ENCODE results near the gene MXRA5. TPM values are rescaled to one million over a fixed set of nuclear protein-coding genes. Genes with fewer than 3 reads are reported as not detected.
"Not testable (repeated sequence)": the region's sequence is repeated elsewhere in the genome, so short reads cannot be mapped to it uniquely, and the experiment has no call there.

The MXRA5 gene
- total and polyA plus RNA-seq, 5 experiments from 2014 or later = not detected

- peaks cover 0 to 16% (median 3%) of the 10 kb centered on the region in 9 donors for H3K9me3 Mint-ChIP-seq
- no peaks in the 10 kb centered on the region for H3K4me1 Mint-ChIP-seq
- peaks cover 0 to 7% (median 0%) of the 10 kb centered on the region in 3 donors for H3K36me3 Mint-ChIP-seq
- no peak overlapping the region for H3K4me3 Mint-ChIP-seq
- POLR2A ChIA-PET = no interaction called here
- ATAC-seq (no peak), DNase-seq (no peak)
- H3K27ac Mint-ChIP-seq = no peak overlapping the region
- H3K27me3 Mint-ChIP-seq = peaks cover 0 to 9% (median 1%) of the 10 kb centered on the region in 5 donors
Observed at GRCh38 chrX:3371163-3371562, 24.7 kb upstream of the MXRA5 start.

DNA sequence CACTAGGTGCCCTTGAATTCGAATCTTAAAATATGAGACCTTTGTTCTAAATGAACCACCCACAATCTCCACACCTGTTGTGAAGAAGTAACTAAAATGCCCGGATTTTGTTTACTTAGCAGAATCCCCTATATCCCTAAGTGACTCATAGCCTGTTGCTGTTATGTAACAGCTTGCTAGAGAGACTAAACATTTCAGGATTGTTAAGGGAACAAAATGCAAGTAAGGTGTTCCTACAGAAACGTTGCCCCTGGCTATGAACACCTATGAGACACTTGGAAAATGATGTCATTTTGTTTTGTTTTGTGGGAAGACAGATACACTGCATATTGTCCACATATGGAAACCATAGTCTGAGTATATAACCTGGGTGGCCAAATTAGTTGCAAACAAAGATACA, 24.2 kb upstream of the MXRA5 start:
- no peaks in the 10 kb centered on the region for H3K4me1 Mint-ChIP-seq
- peaks cover 0 to 9% (median 1%) of the 10 kb centered on the region in 5 donors for H3K27me3 Mint-ChIP-seq
- no peak overlapping the region for H3K4me3 Mint-ChIP-seq
- H3K36me3 Mint-ChIP-seq = peaks cover 0 to 7% (median 0%) of the 10 kb centered on the region in 3 donors
- POLR2A ChIA-PET = no interaction called here
- H3K9me3 Mint-ChIP-seq = peaks cover 0 to 16% (median 3%) of the 10 kb centered on the region in 9 donors
- H3K27ac Mint-ChIP-seq = no peak overlapping the region
- ATAC-seq = no peak
- no peak for DNase-seq

DNA sequence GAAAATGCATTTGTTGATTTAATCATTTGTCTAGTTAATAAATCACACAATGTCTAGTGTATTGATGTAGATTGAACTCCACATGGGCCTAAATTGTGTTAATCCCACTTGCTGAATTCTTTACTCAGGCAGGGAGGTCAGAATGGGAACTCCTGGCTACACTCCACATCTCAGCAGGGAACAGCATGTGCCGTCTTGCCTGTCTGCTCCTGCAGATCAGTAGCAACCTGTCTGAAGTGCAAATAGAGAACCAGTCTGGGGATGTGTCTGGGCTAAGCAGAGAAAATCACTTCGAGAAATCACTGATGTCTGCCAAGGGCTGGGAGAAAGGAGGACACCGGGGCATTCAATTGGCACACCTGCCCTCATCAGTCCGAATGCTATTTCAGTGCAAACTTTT, 16.5 kb upstream of the MXRA5 start:
- Mint-ChIP-seq H3K27me3 (no peaks in the 10 kb centered on the region), H3K4me1 (no peaks in the 10 kb centered on the region), H3K36me3 (no peaks in the 10 kb centered on the region), H3K4me3 (no peak overlapping the region), H3K9me3 (peaks cover 0 to 8% (median 0%) of the 10 kb centered on the region in 9 donors), H3K27ac (no peak overlapping the region)
- ATAC-seq (no peak), DNase-seq (no peak)
- POLR2A ChIA-PET = no interaction called here

DNA sequence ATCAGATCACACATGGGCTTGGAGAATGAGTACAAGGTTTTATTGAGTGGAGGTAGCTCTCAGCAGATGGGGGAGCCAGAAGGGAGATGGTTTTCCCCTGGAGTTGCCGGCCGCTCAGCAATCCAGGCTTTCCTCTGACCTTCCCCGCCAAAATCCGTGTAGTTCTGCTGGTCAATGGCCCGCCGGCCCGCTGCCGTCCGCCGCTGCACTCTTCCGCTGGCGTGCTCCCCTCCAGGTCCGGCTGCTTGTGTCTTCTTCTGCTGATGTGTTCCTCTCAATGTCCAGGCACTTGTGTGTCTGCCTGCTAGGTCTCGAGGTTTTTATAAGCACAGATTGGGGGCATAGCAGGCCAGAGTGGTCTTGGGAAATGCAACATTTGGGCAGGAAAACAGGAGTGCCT, 14.4 kb upstream of the MXRA5 start:
- Mint-ChIP-seq H3K36me3 (no peaks in the 10 kb centered on the region), H3K27ac (no peak overlapping the region), H3K4me3 (no peak overlapping the region), H3K27me3 (no peaks in the 10 kb centered on the region), H3K4me1 (no peaks in the 10 kb centered on the region), H3K9me3 (peaks cover 0 to 6% (median 0%) of the 10 kb centered on the region in 9 donors)
- POLR2A ChIA-PET = no interaction called here
- DNase-seq (no peak), ATAC-seq (no peak)

GRCh38 chrX:3352741-3353140, 6.3 kb upstream of the MXRA5 start:
- H3K27ac Mint-ChIP-seq, H3K4me3 Mint-ChIP-seq, H3K36me3 Mint-ChIP-seq, POLR2A ChIA-PET, ATAC-seq, DNase-seq, H3K4me1 Mint-ChIP-seq: not testable (repeated sequence)
- Mint-ChIP-seq H3K27me3 (peaks cover under 1 to 11% (median 5%) of the 10 kb centered on the region in 5 donors), H3K9me3 (peaks cover 0 to 10% (median 2%) of the 10 kb centered on the region in 9 donors)

DNA sequence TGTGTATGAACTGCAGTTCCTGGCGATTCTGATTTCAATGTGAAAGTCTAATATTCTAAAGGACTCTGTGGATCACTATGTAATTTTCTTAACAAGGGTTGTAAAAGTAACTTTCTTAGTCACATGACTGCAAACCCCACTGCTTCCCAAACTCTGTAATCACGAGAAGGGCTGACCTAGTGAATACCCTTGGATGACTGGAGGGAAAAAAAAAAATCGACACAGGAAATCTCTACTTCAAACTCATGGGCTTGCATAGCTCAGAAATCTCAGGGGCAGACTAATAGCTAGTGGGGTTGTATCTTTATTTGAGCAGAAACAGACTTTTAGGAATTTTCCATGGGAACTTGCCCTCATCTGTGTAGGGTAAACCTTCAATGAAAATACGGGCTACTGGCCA, 4.8 kb upstream of the MXRA5 start:
- no peak overlapping the region for H3K4me3 Mint-ChIP-seq
- H3K9me3 Mint-ChIP-seq = peaks cover 0 to 13% (median 6%) of the 10 kb centered on the region in 9 donors
- no peak for DNase-seq
- H3K27me3 Mint-ChIP-seq = peaks cover 2 to 11% (median 5%) of the 10 kb centered on the region in 5 donors
- POLR2A ChIA-PET = no interaction called here
- peaks cover 0 to 8% (median 0%) of the 10 kb centered on the region in 3 donors for H3K36me3 Mint-ChIP-seq
- H3K4me1 Mint-ChIP-seq = no peaks in the 10 kb centered on the region
- H3K27ac Mint-ChIP-seq = no peak overlapping the region
- no peak for ATAC-seq

- Mint-ChIP-seq H3K36me3 (peaks cover 0 to 20% (median 0%) of the 10 kb centered on the region in 3 donors), H3K4me3 (no peak overlapping the region), H3K4me1 (no peaks in the 10 kb centered on the region), H3K27me3 (peaks cover 10 to 26% (median 18%) of the 10 kb centered on the region in 5 donors), H3K9me3 (peaks cover 0 to 22% (median 9%) of the 10 kb centered on the region in 9 donors), H3K27ac (no peak overlapping the region)
- ATAC-seq (no peak), DNase-seq (no peak)
- POLR2A ChIA-PET = no interaction called here
Observed at GRCh38 chrX:3348191-3348590, 1.7 kb upstream of the MXRA5 start.

DNA sequence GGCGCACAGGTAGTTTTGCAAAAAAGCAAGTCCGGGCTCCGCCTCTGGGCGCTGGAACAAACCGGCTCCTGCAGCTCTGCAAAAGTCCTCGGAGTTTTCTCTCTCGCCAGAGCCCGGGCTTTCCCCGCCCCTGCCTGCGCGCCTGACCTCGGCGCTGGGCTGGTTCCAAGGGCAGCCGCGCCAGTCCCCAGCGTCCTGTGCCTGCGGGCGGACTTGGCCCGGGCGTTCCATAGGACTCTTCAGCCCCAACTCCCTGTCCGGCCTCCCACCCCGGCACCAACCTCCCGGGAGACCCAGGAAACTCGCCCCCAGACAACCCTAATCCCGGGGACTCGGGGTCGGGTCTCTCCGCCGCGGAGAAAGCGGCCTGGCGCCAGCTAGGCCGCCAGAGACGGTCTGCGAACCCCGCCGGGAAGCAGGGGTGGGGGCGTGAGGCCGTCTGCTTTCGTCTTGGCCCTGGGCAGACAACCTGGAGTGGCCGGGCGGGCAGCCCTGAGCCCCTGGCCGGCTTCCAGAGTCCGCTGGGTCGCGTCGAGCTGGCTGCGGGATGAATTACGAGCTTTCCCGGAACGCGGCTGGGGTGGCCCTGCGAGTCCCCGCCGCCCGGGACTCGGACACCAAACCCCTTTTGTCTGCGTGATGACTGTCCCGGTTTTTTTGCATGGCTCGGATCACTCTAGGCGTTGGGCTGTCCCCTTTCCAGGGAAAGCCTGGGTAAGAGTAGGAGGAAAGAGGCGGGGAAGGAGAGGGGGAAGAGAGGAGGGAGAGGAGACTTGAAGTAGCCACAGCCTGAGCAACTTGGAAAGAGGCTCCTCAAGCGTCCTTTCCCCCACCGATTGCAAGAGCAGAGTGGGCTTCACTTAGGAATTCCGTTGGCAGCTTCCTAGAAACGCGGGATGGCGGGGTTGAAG, 916 bp downstream of the MXRA5 start:
- Mint-ChIP-seq H3K4me3 (no peak overlapping the region), H3K36me3 (peaks cover 0 to 27% (median 0%) of the 10 kb centered on the region in 3 donors), H3K9me3 (peaks cover 0 to 24% (median 8%) of the 10 kb centered on the region in 9 donors), H3K27ac (no peak overlapping the region), H3K27me3 (peaks cover 10 to 33% (median 18%) of the 10 kb centered on the region in 5 donors), H3K4me1 (no peaks in the 10 kb centered on the region)
- POLR2A ChIA-PET = no interaction called here
- DNase-seq = no peak
- ATAC-seq = no peak

GRCh38 chrX:3343569-3343968, 2.9 kb downstream of the MXRA5 start:
- H3K9me3 Mint-ChIP-seq = peaks cover 0 to 23% (median 5%) of the 10 kb centered on the region in 9 donors
- H3K27ac Mint-ChIP-seq, DNase-seq, H3K4me1 Mint-ChIP-seq, H3K4me3 Mint-ChIP-seq, POLR2A ChIA-PET, ATAC-seq: not testable (repeated sequence)
- H3K27me3 Mint-ChIP-seq = peaks cover 7 to 27% (median 14%) of the 10 kb centered on the region in 5 donors
- peaks cover 0 to 22% (median 0%) of the 10 kb centered on the region in 3 donors for H3K36me3 Mint-ChIP-seq

DNA sequence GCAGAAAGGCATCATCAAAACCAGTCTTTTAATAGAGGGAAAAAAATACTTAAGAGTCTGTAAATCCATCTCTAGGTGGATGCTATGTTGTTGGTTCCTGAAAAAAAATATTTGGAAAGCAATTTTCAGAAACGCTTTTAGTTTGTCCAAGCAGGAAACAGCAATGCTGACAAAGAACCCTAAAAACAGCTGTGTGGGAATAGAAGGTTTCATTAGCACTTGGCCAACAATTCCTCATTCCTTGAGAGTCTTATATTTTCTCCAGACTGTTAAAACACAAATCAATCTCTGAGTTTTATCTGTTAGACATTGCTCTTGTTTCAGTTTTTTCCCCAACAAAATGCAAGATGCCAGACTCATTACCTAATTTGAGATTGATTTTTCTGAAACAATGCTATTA, 6.4 kb downstream of the MXRA5 start:
- ATAC-seq = no peak
- H3K27me3 Mint-ChIP-seq = peaks cover 6 to 22% (median 9%) of the 10 kb centered on the region in 5 donors
- POLR2A ChIA-PET = no interaction called here
- DNase-seq = no peak
- no peaks in the 10 kb centered on the region for H3K4me1 Mint-ChIP-seq
- peaks cover 0 to 16% (median 0%) of the 10 kb centered on the region in 9 donors for H3K9me3 Mint-ChIP-seq
- H3K4me3 Mint-ChIP-seq = no peak overlapping the region
- no peak overlapping the region for H3K27ac Mint-ChIP-seq
- H3K36me3 Mint-ChIP-seq = peaks cover 0 to 19% (median 0%) of the 10 kb centered on the region in 3 donors

GRCh38 chrX:3326681-3327080, 19.8 kb downstream of the MXRA5 start:
- Mint-ChIP-seq H3K27me3 (no peaks in the 10 kb centered on the region), H3K4me3 (no peak overlapping the region), H3K27ac (no peak overlapping the region), H3K36me3 (no peaks in the 10 kb centered on the region), H3K4me1 (no peaks in the 10 kb centered on the region), H3K9me3 (peaks cover 0 to 5% (median 0%) of the 10 kb centered on the region in 9 donors)
- POLR2A ChIA-PET = no interaction called here
- DNase-seq = no peak
- no peak for ATAC-seq

DNA sequence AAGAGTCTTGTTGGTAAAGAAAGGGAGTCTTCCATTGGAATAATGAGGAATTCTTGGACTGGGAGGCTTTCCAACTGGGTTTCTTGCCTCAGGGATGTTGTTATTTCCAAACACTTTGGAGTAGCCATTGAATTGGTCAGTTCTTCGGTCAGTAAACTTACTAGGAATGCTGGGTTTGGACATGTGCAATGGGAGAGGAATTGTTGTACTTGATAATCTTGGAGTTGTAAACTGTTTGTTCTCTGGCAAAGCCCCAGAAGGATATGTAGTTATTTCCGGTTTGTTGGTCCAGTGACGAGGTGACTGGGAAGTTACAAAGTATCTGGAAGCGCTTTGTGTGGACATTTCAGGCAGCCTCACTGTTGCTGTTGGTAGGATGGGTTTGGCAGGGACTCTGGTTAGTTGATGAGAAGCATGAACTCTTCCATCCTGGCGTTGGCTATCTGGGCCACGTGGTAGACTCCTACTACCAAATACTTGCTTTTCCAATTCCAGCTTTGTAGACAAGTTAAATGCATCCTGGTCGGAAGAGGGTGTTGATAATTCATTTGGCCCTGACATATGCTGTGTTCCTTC, 25.9 kb downstream of the MXRA5 start:
- ATAC-seq = no peak
- POLR2A ChIA-PET = no interaction called here
- Mint-ChIP-seq H3K27ac (no peak overlapping the region), H3K27me3 (peaks cover 0 to 4% (median 0%) of the 10 kb centered on the region in 5 donors), H3K4me3 (no peak overlapping the region), H3K9me3 (peaks cover 0 to 6% (median 0%) of the 10 kb centered on the region in 9 donors), H3K4me1 (no peaks in the 10 kb centered on the region), H3K36me3 (no peaks in the 10 kb centered on the region)
- no peak for DNase-seq

DNA sequence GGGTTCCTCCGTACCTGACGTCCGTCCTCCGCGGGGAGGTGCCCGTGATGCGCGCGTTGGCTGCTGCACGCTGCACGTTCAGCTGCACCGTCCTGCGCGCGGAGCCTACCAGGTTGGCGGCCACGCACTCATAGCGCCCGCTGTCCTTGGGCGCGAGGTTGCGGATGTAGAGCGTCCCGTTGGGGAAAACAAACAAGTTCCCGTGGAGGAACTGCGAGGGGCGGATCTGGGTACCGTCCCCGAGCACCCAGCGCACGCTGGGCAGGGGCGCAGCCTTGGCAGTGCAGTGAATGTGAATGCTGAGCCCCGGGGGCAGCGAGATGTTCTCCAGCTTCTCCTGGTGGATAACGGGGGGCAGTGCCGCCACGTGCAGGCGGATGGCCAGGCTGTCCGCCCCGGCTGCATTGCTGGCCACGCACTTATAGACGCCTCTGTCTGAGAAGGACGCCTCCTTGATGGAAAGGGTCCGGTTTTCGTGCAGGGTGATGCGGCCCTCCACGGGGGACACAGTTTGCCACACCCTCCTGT, 29.2 kb downstream of the MXRA5 start:
- no peak overlapping the region for H3K4me3 Mint-ChIP-seq
- no peak overlapping the region for H3K27ac Mint-ChIP-seq
- H3K9me3 Mint-ChIP-seq = peaks cover 0 to 14% (median 0%) of the 10 kb centered on the region in 9 donors
- no peaks in the 10 kb centered on the region for H3K4me1 Mint-ChIP-seq
- peaks cover 0 to 4% (median 0%) of the 10 kb centered on the region in 5 donors for H3K27me3 Mint-ChIP-seq
- no peak for ATAC-seq
- no peaks in the 10 kb centered on the region for H3K36me3 Mint-ChIP-seq
- no peak for DNase-seq
- POLR2A ChIA-PET = no interaction called here

Measured in naive thymus-derived CD8-positive, alpha-beta T cell (primary cell).